ENCODE measurements around the gene HSPE1.
A peak's percentile ranks its signal among the peaks of the same experiment; 100 is the strongest.

The HSPE1 gene

GRCh38 chr2:197498937-197499593, 1.1 kb upstream of the HSPE1 start:
- FAIRE-seq, result no peak

- no peak for FAIRE-seq
Observed at GRCh38 chr2:197500503-197501131, 438 bp downstream of the HSPE1 start.

- no peak for FAIRE-seq
Observed at GRCh38 chr2:197502201-197502600, 2.0 kb downstream of the HSPE1 start.

GRCh38 chr2:197502685-197503084, 2.5 kb downstream of the HSPE1 start:
- FAIRE-seq, result no peak

- no peak for FAIRE-seq
Observed at GRCh38 chr2:197504000-197504399, 3.8 kb downstream of the HSPE1 start.

GRCh38 chr2:197504512-197504911, 4.3 kb downstream of the HSPE1 start:
- FAIRE-seq, result no peak

GRCh38 chr2:197506658-197507057, 6.5 kb downstream of the HSPE1 start:
- no peak for FAIRE-seq

- FAIRE-seq, result no peak
Observed at GRCh38 chr2:197513915-197514314, 13.7 kb downstream of the HSPE1 start.

GRCh38 chr2:197514754-197515153, 14.6 kb downstream of the HSPE1 start:
- FAIRE-seq, result no peak

GRCh38 chr2:197515315-197515738, 15.1 kb downstream of the HSPE1 start:
- FAIRE-seq, result no peak

GRCh38 chr2:197515739-197516392, 15.7 kb downstream of the HSPE1 start, which contains the start of gene MOB4:
Gene MOB4, plus strand, starts transcription at chr2:197516066. Its CDS starts 21 bp downstream, at chr2:197516087.
- FAIRE-seq, result no peak

- FAIRE-seq, result no peak
Observed at GRCh38 chr2:197516393-197516761, 16.2 kb downstream of the HSPE1 start.

GRCh38 chr2:197517150-197517549, 17.0 kb downstream of the HSPE1 start:
- FAIRE-seq, result no peak

- FAIRE-seq, result no peak
Observed at GRCh38 chr2:197538412-197538811, 38.2 kb downstream of the HSPE1 start.

- FAIRE-seq, result no peak
Observed at GRCh38 chr2:197539734-197540133, 39.6 kb downstream of the HSPE1 start.

GRCh38 chr2:197543206-197543605, 43.0 kb downstream of the HSPE1 start:
- no peak for FAIRE-seq

GRCh38 chr2:197547163-197547900, 47.2 kb downstream of the HSPE1 start:
- no peak for FAIRE-seq

- no peak for FAIRE-seq
Observed at GRCh38 chr2:197548582-197548981, 48.4 kb downstream of the HSPE1 start.

GRCh38 chr2:197551260-197551659, 51.1 kb downstream of the HSPE1 start:
- peak; percentile 41 for FAIRE-seq

Data from islet of Langerhans (tissue), 1 donor.